Stimulated activated CD8-positive, alpha-beta memory T cell treated with anti-CD3 and anti-CD28 coated beads, Interleukin-12 subunit alpha, Interleukin-12 subunit beta, amount 100 ng/mL, for 24 hours (primary cell): ENCODE results near the gene GNS.

ENCODE experiments used
- DNase-seq: peaks from one replicate; pipeline ENCODE4 v3.0.0-alpha.2; 2020; ENCODE audit errors: extremely low read depth

GNS gene

DNA sequence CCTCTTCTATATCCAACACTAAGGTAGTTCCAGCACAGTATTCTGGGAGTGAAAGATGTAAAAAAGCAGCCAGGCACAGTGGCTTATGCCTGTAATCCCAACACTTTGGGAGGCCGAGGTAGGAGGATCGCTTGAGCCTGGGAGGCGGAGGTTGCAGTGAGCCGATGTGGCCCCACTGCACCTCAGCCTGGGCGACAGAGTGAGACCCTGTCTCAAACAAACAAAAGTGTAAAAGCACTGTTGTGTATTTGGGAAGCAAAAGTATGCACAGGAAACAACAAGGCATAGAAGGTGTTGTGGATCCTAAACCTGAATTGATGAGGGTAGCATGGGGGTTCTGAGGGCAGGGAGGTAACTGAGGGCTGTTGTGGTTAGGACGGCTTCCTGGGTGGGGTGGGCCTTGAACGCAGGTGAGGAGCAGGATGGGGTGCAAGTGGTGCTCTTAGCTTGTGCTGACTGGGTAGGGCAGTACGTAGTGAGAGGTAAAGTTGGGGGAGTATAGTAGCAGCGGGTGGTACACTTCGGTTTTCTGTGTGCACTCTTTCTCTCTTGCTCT lies 84.8 kb downstream of the GNS start:
- no peak for DNase-seq

GRCh38 chr12:64673490-64674169 lies 85.6 kb downstream of the GNS start:
- DNase-seq: no peak

GRCh38 chr12:64672925-64673409 lies 86.2 kb downstream of the GNS start:
- no peak for DNase-seq

DNA sequence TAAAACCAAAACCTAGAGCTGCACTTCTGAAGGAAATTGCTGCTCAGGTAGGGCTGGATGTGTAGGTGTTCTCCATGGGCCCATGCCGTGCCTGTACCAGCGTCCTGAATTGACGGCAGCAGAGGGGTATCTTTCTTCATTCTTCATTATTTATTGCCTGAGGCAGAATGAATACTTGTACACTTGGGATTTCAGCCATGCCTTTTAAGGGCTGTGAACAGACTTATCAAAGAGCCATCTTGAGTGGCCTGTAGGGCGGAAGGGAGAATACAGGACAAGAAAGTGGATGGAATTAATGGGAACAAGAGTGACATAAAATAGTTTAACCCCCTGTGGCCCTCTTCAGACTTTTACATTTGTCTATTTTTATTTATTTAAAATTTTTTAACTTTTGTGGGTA lies 87.5 kb downstream of the GNS start:
- no peak for DNase-seq

GRCh38 chr12:64670919-64671639 lies 88.1 kb downstream of the GNS start:
- DNase-seq: no peak

DNA sequence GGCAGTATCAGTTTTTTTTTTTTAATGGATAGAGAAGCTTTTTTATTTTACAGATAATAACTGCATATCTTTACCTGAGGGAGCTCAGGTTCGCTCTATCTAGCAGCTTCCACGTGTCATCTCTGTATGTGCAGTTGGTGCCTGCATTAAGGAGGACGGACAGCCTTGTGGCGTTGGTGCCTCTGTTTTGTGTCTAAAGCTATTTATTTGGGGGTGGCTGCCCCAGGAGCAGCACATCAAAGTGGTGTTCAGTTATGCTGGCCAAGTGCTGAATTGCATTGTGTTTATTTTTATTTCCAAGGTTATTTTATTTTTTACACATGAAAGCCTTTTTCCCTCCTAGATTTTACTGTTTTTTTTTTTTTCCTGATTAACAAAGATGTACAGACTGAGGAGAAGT lies 89.2 kb downstream of the GNS start:
- DNase-seq: no peak

DNA sequence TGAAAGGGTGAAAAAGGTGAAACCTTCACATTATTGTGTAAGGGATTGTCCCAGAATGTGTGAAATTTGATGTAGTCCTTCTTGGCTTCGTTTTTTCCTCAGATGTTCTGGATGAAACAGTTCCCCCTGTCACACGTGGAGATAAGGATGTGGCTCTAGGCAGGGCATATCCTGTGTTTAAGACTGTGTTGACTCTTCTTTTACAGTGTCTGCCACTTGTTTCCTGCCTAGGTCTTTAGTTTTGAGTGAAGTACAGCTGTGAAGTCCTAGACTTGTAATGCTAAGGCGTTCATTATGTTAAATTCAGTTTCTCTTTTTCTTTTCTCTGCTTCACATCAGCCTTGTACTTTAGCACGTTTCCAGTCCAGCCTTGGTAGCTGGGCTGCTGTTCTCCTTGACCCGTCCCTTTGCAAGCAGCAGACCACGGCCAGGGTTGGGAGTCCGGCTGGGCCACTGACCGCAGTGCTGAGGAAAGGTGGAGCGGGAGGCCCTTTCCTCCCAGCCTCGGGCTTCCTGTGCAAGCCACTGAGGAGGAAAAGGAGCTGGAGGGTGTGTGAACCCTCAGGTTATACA lies 89.8 kb downstream of the GNS start:
- DNase-seq: no peak

DNA sequence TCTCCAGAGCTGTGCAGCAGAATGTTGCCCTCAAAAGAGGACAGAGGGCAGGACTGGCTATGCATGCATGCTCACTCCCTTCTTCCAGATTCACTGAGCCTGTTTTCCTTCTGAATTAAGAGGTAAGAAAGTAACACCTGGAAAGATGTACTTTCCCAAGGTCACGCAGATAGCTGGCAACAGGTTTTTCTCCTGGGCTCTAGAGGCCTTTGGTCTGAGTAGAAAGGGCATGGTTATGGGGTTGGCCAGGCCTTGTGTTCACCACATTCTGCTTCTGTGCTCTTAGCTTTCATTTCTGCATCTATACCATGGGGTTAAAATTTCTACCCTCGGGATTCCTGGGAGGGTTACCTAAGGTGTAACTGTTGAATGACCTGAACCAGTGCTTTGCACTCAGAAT lies 91.4 kb downstream of the GNS start:
- no peak for DNase-seq

- no peak for DNase-seq
These were observed 92.9 kb downstream of the GNS start for GRCh38 chr12:64666054-64666914.

GRCh38 chr12:64665514-64665913 lies 93.7 kb downstream of the GNS start:
- DNase-seq: no peak
